OCI-LY3 (cell line): ENCODE measurements around the gene CHD5.

Experiments used
- CTCF ChIP-seq: fragments of 200-600, 300-600 bp; sonication (generic); IDR thresholded peaks from 2 replicates; pipeline ENCODE4 v1.5.1; 2014; ENCODE audit warnings: antibody characterized with exemption, low read length, low read depth
- EZH2phosphoT487 ChIP-seq: fragments of 200-600 bp; shearing (Covaris generic); IDR thresholded peaks from 2 replicates; pipeline ENCODE4 v1.6.1; 2018; ENCODE audit warnings: antibody characterized with exemption, mixed run types, low read depth

GRCh38 chr1:6185635-6186382 is 5.7 kb upstream of the CHD5 start:
- peak; percentile 47 for TF ChIP-seq CTCF
- TF ChIP-seq EZH2phosphoT487: no peak
